Left renal pelvis (tissue), 4 donors: Measurements from ENCODE around the gene ST6GALNAC5. TPM values are rescaled to one million over a fixed set of nuclear protein-coding genes. Genes with fewer than 3 reads are reported as not detected.
"Not testable (repeated sequence)": the region's sequence is repeated elsewhere in the genome, so short reads cannot be mapped to it uniquely, and the experiment has no call there.

Experiments
- DNase-seq, 4 donors: peaks; one replicate each; pipeline ENCODE4 v3.0.0-alpha.2; 2013; ENCODE audit warnings: low read depth in 4 of 4, low spot score in 3 of 4
- polyA plus RNA-seq, 4 donors: library from polyadenylated mRNA; unstranded; fragments of 120-200 nt; gene quantifications; one replicate each; pipeline ENCODE4 v1.2.1, GENCODE V29; 2013; ENCODE audit not compliant: insufficient read length in 4 of 4

The ST6GALNAC5 gene
- polyA plus RNA-seq, 4 donors, result 2.9 to 5.5 (median 4.7) TPM

- no peak for DNase-seq
Measured at GRCh38 chr1:76933847-76934815, 66.9 kb downstream of the ST6GALNAC5 start.

- DNase-seq, result no peak
Measured at GRCh38 chr1:76938304-76938703, 71.0 kb downstream of the ST6GALNAC5 start.

- no peak for DNase-seq
Measured at GRCh38 chr1:76939050-76939816, 72.0 kb downstream of the ST6GALNAC5 start.

DNA sequence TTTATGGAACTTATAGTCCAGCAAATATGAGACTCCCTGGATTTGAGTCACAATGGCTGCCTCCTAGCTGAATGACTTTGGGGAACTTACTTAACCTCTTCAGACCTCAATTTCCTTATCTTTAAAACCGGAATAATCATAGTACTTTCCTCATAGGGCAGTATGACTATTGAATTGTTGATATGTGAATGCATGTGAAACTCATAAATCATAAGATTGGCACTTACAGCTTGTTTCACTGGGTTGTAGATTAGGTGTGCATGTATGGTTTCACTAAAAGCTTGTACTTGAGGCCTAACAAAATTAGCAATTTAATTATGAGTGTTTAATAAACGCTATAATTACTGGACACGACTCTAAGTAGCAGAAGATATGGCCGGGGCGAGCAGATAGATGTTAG, 72.5 kb downstream of the ST6GALNAC5 start:
- DNase-seq, result no peak

DNA sequence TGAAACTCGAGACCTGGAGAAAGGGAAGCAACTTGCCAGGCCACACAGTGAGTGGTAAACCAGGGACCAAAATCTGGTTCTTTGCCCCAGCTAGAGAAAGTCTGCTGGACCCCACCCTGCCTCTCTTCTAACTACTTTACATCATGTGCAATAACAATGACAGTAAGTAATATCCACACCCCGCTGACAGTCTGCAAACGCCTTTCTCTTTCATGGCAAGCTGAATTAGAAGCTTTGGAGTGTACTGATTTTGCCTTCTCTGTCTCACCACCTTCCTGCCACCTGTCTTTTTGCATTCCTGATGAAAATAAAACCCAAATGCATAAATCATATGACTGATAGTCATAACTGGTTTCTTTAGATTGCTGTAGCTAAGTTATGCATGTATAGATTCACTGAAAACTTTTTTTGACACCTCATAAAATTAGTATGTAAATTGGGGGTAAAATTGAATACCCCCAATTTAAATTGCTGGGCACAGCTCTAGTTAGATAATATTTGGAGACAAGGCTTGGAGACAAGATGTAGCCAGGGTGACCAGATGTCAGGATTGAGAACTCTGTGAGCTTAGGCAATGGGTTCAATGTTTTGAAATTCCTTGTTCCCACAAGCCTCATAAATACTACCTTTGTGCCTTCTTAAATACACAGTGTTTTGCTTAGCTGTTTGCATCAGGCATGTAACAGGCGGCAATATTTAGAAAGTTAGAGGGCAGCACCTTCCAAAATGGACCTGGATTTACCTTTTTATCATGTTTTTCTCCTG, 73.5 kb downstream of the ST6GALNAC5 start:
- DNase-seq, result no peak

DNA sequence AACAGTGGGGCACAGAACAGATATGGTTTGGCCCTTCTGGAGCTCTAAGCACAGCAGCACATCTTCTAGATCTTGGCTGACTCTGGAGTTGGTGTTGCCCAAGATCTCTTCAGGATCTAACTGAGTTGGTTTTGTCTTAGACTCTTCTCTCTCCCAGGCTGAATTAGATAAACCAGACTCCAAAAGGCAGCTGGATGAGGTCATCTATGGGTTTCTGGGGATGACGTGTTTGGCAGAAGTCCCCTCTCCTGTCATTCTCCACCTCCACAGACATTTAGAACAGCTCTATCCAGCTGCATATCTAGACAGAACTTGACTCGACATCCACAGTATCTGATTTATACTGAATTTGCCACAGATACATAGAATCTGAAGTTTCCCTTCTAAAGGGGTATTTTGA, 75.3 kb downstream of the ST6GALNAC5 start:
- DNase-seq, result no peak

DNA sequence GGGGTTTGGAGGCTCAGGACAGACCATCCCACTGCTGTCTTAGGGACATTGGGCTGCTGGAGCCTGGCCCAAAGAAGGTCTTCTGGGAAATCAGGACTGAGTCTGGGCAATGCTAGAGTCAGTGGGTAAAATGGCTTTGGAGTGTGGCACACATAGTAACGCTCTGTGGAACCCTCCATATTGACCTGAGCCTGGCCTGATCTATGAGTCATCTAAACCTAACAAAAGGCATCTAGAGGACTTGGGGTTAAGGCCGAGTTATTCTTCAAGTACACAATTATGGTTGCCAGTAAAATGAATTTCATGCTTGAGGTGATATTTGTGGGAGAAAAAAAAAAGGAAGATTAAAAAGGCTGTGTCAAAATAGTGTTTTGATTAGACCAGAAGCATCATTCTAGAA, 77.7 kb downstream of the ST6GALNAC5 start:
- DNase-seq, result no peak

- DNase-seq, result no peak
Measured at GRCh38 chr1:76948846-76949245, 81.6 kb downstream of the ST6GALNAC5 start.

DNA sequence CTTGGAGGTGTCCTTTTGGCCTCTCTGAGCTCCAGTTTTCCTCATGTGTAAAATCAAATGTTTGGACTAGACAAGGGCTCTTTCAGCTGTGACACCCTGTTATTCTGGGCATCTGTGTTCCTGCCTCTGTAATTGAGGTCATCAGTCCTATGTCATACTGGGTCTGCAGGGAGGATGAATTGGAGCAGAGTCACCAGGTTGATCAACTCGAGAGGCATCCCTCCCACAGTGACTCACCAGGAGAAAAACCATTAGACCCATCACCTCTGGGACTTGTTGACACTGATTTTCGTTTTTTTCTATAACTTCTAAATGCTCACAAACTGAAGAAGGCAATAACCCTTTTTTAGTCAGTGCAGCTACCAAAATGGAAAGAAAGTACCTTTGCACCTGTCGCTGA, 82.2 kb downstream of the ST6GALNAC5 start:
- DNase-seq, result no peak

GRCh38 chr1:76950306-76950705, 83.0 kb downstream of the ST6GALNAC5 start:
- DNase-seq, result no peak

DNA sequence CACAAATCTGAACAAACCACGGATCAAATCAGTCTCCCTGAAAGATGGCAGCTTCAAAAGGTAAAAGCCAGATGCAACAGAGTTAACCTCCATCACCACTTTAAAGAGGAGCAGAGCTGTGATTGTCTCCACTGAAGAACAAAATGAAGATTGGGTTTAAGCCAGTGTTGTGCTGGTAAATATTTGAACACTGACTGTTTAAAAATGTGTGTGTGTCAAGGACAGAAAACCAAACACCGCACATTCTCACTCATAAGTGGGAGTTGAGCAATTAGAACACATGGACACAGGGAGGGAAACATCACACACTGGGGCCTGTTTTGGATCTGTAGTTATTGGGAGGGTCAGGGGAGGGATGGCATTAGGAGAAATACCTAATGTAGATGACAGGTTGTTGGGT, 83.9 kb downstream of the ST6GALNAC5 start:
- no peak for DNase-seq

DNA sequence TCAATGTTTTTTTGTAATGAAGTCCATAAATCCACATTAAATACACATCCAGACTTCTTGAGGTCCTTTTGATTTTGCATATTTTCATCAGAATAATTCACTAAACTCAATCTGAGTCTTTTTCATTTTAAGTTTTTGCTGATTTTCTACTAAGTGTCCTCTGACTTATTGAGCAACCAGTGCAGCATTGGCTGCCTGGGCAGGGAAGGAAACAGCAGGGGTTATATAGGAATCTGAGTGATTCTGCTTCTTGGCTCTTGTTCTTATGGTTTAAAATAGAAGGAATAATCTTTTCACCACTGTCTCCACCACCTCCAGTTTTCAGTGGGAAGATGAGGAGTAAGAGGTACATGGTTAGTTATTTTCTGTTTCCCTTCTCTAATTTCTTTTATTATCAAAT, 88.4 kb downstream of the ST6GALNAC5 start:
- no peak for DNase-seq

DNA sequence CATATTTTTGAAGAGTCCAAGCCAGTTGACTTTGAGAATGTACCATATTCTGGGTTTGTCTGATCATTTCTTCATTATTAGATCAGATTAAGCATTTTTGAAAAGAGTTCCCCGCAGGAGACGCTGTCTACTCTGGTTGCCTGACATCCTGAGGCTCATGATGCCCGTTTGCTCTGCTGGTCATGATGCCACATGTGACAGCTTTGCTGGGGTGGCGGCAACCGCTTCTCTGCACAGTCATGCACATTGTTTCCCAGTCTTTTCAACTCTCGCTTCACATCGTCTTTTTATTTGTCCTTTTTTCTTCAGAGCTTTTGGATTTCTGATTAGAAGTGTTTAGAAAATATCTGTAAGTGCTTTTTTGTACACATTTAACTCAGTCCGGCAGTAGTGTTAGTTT, 90.7 kb downstream of the ST6GALNAC5 start:
- no peak for DNase-seq

DNA sequence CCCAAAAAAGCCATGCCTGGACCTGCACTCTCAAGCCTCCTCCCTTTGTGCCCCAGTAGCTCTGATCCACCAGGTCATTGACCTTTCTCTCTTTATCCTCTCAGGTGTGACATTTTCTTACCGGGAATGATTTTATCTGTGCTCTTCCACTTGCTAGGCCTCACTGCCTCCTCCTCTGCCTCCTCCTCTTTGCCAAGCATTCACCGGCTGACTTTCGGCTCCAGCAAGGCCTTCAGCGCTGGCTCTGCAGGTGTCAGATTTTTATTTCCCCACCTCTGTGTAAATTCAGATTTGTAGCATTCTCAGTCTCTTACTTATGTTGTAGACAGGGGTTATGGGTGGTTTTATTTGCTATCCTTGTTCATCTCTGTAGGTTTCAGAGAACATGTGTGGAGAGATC, 91.5 kb downstream of the ST6GALNAC5 start:
- DNase-seq, result no peak

GRCh38 chr1:76959556-76959955, 92.3 kb downstream of the ST6GALNAC5 start:
- DNase-seq, result no peak

DNA sequence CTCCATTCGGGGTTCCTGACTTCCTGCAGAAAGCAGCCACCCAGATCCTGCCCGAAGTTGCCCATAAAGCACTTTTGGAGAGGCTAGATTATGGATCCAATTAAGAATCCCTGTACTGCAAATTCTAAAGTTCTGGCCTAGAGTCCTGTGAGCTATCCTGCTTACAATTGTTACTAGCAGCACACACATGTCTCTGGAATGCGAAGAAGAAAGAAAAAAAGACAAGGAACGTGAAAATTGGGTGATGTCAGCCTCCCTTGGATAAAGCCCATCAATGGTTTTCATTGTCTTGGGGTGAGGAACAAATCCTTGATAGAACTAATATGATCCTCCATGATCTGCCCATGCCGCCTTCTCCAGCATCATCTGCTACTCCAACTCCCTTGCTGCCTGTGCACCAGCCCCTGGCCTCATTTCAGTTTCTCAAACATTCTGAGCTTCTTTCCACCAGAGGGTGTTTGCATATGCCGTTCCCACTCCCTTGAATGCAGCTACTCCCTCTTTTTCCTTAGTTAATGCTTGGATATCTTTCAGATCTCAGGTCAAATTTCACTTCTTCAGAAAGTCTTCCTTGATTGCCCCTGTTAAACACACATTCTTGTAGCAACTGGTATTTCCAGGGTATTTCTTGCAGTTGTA, 94.0 kb downstream of the ST6GALNAC5 start:
- no peak for DNase-seq

GRCh38 chr1:76961820-76962207, 94.5 kb downstream of the ST6GALNAC5 start:
- no peak for DNase-seq

DNA sequence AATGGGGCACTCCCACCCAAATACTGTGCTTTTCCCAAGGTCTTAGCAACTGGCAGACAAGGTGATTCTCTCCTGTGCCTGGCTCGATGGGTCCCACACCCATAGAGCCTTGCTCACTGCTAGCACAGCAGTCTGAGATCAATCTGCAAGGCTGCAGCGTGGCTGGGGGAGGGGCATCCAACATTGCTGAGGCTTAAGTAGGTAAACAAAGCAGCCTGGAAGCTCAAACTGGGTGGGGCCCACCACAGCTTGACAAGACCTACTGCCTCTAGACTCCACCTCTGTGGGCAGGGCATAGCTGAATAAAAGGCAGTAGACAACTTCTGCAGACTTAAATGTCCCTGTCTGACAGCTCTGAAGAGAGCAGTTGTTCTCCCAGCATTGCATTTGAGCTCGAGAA, 114.0 kb downstream of the ST6GALNAC5 start:
- not testable (repeated sequence) for DNase-seq

GRCh38 chr1:76989976-76990375, 122.7 kb downstream of the ST6GALNAC5 start:
- DNase-seq, result no peak

- no peak for DNase-seq
Measured at GRCh38 chr1:76993036-76993435, 125.8 kb downstream of the ST6GALNAC5 start.
